Adipocyte (in vitro differentiated cells): Measurements from ENCODE around the gene NINJ1.
A peak's percentile ranks its signal among the peaks of the same experiment; 100 is the strongest.

Experiments
- DNase-seq: peaks from one replicate; pipeline ENCODE4 v3.0.0-alpha.2; 2015; ENCODE audit warnings: low read depth
- H3K27me3 ChIP-seq: replicated peaks from 2 replicates; pipeline ENCODE4 v1.7.0; 2013; ENCODE audit warnings: mild to moderate bottlenecking, low read length, moderate library complexity; ENCODE audit not compliant: control insufficient read depth, insufficient read depth
- H3K36me3 ChIP-seq: 2 replicates; pipeline ENCODE4 v1.7.0; 2013; ENCODE audit warnings: low read length, mild to moderate bottlenecking, moderate library complexity; ENCODE audit not compliant: control insufficient read depth, insufficient read depth, severe bottlenecking
- H3K4me1 ChIP-seq: 2 replicates; pipeline ENCODE4 v1.7.0; 2013; ENCODE audit warnings: mild to moderate bottlenecking, low read length, moderate library complexity; ENCODE audit not compliant: control insufficient read depth, insufficient read depth
- H3K4me3 ChIP-seq: 2 replicates; pipeline ENCODE4 v1.7.0; 2013; ENCODE audit warnings: mild to moderate bottlenecking, low read length, moderate library complexity
- H3K9ac ChIP-seq: 2 replicates; pipeline ENCODE4 v1.7.0; 2013; ENCODE audit warnings: mild to moderate bottlenecking, low read length, moderate library complexity
- H3K9me3 ChIP-seq: 2 replicates; pipeline ENCODE4 v1.7.0; 2013; ENCODE audit warnings: mild to moderate bottlenecking, low read length, moderate library complexity; ENCODE audit not compliant: control insufficient read depth

The NINJ1 gene

GRCh38 chr9:93076792-93077128 lies 57.3 kb downstream of the NINJ1 start:
- no peaks in the 10 kb centered on the region for H3K27me3 ChIP-seq
- H3K9ac ChIP-seq: no peak overlapping the region
- no peaks in the 10 kb centered on the region for H3K36me3 ChIP-seq
- no peaks in the 10 kb centered on the region for H3K9me3 ChIP-seq
- DNase-seq: no peak
- no peak overlapping the region for H3K4me3 ChIP-seq
- H3K4me1 ChIP-seq: no peaks in the 10 kb centered on the region

GRCh38 chr9:93076101-93076791 lies 57.8 kb downstream of the NINJ1 start:
- no peak overlapping the region for H3K9ac ChIP-seq
- no peak overlapping the region for H3K4me3 ChIP-seq
- no peaks in the 10 kb centered on the region for H3K36me3 ChIP-seq
- no peaks in the 10 kb centered on the region for H3K4me1 ChIP-seq
- H3K9me3 ChIP-seq: no peaks in the 10 kb centered on the region
- H3K27me3 ChIP-seq: no peaks in the 10 kb centered on the region
- no peak for DNase-seq

GRCh38 chr9:93072383-93072795 lies 61.7 kb downstream of the NINJ1 start:
- Histone ChIP-seq H3K4me3 (no peak overlapping the region), H3K9me3 (peaks cover 8% of the 10 kb centered on the region), H3K9ac (no peak overlapping the region), H3K36me3 (no peaks in the 10 kb centered on the region), H3K4me1 (no peaks in the 10 kb centered on the region), H3K27me3 (no peaks in the 10 kb centered on the region)
- DNase-seq: peak; percentile 21
